GM12892 (cell line): ENCODE measurements around the gene URI1. TPM values are rescaled to one million over a fixed set of nuclear protein-coding genes. Genes with fewer than 3 reads are reported as not detected.
"Not testable (repeated sequence)": the region's sequence is repeated elsewhere in the genome, so short reads cannot be mapped to it uniquely, and the experiment has no call there.

Experiments
- DNase-seq: peaks from one replicate; pipeline ENCODE4 v3.0.0; 2011; ENCODE audit not compliant: insufficient read length
- FAIRE-seq: peaks from 2 replicates; lab custom pipeline; 2011; peaks lifted over from hg19 to GRCh38; lab: Jason Lieb, UNC
- POLR2A ChIP-seq: IDR thresholded peaks from 2 replicates; pipeline ENCODE4 v1.6.1; 2011; ENCODE audit warnings: low read depth, low read length, control low read depth
- POLR2AphosphoS5 ChIP-seq: IDR thresholded peaks from 2 replicates; pipeline ENCODE4 v1.6.1; 2011; ENCODE audit warnings: low read depth, low read length, control low read depth
- TAF1 ChIP-seq: IDR thresholded peaks from 2 replicates; pipeline ENCODE4 v1.6.1; 2011; ENCODE audit warnings: low read depth, mild to moderate bottlenecking, control low read depth, low read length, borderline replicate concordance
- polyA plus RNA-seq: library from polyadenylated mRNA; unstranded; fragments of >200 nt; gene quantifications from one replicate; pipeline ENCODE4 v1.2.1, GENCODE V29; 2012; ENCODE audit warnings: missing spikeins, inconsistent platforms; ENCODE audit not compliant: missing spikeins

The URI1 gene, protein sequence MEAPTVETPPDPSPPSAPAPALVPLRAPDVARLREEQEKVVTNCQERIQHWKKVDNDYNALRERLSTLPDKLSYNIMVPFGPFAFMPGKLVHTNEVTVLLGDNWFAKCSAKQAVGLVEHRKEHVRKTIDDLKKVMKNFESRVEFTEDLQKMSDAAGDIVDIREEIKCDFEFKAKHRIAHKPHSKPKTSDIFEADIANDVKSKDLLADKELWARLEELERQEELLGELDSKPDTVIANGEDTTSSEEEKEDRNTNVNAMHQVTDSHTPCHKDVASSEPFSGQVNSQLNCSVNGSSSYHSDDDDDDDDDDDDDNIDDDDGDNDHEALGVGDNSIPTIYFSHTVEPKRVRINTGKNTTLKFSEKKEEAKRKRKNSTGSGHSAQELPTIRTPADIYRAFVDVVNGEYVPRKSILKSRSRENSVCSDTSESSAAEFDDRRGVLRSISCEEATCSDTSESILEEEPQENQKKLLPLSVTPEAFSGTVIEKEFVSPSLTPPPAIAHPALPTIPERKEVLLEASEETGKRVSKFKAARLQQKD
- 50.5 TPM for polyA plus RNA-seq

DNA sequence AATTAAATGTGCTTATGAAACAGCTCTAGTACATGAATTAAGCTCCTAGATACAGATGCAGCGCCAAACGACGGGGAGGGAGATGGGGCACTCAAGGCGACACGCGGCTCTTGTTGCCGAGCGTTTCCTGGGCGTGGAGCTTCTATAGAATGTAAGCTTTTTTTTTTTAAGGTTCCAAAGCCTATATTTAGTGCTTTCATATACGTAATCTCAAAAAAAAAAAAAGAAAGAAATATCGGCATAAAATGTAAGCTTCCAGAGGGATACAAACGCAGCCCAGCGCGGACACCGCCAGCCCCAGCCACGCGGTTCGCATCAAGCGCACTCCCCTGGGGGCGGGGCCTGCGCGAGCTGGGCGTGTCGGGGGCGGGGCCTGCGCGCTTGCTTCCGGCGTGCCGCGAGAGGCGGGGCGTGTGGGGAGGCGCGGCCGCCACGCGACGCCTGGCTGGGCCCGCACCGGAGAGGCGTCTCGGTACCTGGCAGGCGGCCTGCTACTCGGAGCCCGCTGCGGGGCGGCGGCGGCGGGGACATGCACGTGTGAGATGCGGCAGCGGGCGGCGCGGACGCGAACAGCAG, at the start of gene URI1:
URI1 (plus strand) TSS at position 412 of the 576 bp plus-strand sequence. CDS start 309 bp downstream, outside the sequence.
- peak; percentile 80 for DNase-seq
- TF ChIP-seq POLR2AphosphoS5, result peak; percentile 40; the same call in 1 of the 2 replicates
- peak; percentile 70; the same call in 1 of the 2 replicates for TF ChIP-seq POLR2A
- TF ChIP-seq TAF1, result peak; percentile 30; the same call in 1 of the 2 replicates
- FAIRE-seq, result peak; percentile 94

DNA sequence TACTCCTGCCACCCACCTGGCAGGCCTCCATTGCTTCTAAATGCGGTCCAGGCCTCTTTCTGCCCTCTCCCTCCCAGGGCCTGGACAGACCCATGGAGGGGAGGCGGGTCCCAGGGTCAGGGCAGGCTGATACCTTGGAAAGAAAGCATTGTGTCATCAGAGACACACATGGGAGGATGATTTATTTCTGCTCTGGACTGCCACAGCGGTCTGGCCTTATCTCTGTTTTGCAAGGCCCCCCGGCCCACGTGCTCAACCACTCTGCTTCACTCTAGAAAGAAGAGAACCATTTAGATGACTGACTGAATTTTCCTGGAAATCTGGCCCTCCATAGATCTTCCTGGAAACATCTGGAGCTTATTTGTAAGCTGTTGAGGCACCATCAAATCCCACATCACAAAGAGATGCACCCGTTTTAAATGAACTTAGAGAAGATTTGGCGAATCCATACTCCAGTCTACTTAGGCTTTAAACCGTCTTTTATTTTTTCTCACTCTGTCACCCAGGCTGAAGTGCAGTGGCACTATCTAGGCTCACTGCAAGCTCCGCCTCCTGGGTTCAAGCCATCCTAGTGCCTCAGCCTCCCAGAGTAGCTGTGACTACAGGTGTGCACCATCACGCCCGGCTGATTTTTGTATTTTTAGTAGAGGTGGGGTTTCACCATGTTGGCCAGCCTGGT, 48.3 kb upstream of the URI1 start:
- FAIRE-seq (no peak), DNase-seq (no peak)
- TF ChIP-seq POLR2A (no peak), POLR2AphosphoS5 (no peak), TAF1 (no peak)

DNA sequence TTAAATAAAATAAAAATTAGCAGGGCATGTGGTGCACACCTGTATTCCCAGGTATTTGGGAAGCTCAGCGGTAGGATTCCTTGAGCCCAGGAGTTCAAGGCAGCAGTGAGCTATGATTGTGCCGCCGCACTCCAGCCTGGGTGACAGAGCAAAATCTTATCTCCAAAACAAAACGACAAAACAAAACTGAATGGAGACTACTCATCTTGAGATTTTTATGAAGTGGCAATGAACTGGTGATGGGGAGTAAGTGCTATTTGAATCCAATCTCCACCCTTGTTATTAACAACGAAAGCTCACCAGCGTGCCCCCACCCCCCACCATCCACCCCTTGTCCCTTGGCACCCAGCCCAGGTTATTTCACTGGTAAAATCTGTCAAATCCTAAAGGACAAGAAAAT, 45.2 kb upstream of the URI1 start:
- no peak for FAIRE-seq
- no peak for TF ChIP-seq POLR2A
- no peak for TF ChIP-seq TAF1
- no peak for TF ChIP-seq POLR2AphosphoS5
- DNase-seq, result no peak

DNA sequence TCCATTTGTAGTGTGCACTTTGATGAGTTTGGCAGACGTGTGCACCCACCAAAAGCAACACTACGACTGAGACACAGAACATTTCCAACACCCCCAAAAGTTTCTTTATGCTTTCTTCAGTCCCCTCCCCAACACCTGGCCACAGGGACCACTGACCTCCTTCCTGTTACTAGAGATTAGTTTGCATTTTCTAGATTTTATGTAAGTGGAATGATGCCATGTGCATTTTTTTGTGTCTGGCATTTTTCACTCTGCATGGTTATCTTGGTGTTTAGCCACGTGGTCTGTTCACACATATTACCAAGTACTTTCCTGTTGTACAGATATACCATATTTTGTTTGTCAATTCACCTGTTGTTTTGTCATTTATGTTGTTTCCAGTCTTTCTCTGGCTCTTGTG, 44.6 kb upstream of the URI1 start:
- DNase-seq (no peak), FAIRE-seq (no peak)
- TF ChIP-seq TAF1 (no peak), POLR2AphosphoS5 (no peak), POLR2A (no peak)

DNA sequence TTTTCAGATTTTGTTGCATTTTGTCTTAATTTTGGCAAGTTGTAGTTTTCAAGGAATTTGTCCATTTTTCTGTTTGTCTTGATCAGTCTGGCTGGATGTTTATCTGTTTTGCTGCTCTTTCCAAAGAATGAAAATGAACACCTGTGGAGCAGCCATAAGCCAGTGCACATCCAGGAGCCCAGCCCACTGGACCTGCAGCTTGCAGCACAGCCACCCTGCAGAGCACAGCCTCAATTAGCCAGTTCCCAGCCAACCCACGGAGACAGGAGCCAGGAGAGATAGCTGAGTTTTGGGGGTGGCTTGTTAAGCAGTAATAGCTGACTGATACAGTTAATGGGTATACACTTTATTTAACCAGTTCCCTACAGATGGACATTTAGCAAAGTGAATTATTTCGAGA, 38.0 kb upstream of the URI1 start:
- no peak for DNase-seq
- no peak for FAIRE-seq
- TF ChIP-seq POLR2AphosphoS5 (no peak), POLR2A (no peak), TAF1 (no peak)

DNA sequence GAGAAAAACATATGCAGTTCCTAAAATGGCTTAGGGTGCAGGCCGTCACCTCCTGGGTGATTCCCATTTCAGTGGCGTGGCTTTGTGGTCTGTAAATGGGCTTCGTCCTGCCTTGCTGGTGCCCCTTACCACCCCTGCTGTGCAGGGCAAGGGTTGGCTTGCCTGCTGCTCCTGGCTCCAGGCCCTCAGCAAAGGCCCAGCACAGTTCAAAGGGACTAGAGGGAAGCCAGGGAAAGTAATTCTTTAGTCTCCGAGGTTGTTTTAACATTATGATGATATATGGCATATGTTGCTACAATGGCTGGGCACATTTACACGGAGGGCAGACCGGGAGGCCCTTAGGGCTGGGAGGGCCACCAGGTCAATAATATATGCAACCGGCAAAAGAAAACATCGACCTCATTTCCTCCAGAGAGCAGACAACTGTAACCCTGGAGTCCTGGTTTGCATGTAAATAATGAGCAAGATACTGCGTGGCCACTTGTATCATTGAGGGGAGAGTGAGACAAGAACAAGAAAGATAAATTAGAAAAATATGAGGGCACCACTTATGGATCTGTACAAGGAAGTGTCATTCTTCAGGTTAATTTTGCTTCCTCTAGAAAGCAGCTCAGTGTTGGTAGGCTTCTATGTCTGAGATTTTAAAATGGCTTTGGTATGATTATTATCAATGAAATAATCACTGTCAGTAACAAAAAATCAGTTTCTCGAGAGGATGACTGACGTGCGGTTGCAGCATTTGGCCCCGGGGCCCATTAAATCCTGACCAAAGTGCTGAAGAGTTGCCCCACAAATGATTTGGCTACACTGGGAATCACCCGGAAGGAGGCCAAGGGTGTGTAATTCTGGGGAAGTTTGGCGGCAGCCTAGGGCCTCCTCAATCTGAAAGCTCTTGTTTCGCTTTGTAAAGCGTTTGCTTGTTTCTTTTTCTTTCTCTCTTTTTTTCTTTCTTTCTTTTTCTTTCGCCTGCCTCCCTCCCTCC, 32.8 kb upstream of the URI1 start:
- no peak for TF ChIP-seq POLR2AphosphoS5
- TF ChIP-seq POLR2A, result no peak
- TF ChIP-seq TAF1, result no peak

DNA sequence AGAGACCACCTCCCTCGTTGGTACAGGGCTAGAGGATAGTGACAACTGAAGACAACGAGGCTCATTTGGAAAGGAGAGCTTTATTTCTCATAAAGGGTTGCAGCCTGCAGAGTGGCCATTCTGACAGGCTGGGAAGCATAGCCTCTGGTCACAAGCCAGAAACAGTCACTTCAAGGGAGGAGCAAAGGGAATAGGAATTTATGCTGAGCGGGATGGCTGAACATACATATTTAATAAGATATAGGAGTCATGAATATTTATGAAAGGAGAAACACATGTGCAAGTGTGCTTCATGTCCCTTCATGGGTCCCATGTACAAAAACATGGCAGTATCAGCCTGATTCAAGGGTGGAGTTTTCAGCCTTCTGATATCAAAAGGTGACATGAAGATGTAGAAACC, 27.1 kb upstream of the URI1 start:
- FAIRE-seq (no peak), DNase-seq (no peak)
- no peak for TF ChIP-seq TAF1
- TF ChIP-seq POLR2A, result no peak
- no peak for TF ChIP-seq POLR2AphosphoS5

More for the DNA sequence above, 32.8 kb upstream of the URI1 start:
- FAIRE-seq (no peak), DNase-seq (no peak)

DNA sequence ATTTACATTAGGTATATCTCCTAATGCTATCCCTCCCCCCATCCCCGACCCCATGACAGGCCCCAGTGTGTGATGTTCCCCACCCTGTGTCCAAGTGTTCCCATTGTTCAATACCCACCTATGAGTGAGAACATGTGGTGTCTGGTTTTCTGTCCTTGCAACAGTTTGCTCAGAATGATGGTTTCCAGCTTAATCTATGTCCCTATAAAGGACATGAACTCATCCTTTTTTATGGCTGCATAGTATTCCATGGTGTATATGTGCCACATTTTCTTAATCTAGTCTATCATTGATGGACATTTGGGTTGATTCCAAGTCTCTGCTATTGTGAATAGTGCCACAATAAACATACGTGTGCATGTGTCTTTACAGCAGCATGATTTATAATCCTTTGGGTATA, 26.2 kb upstream of the URI1 start:
- not testable (repeated sequence) for DNase-seq, FAIRE-seq

DNA sequence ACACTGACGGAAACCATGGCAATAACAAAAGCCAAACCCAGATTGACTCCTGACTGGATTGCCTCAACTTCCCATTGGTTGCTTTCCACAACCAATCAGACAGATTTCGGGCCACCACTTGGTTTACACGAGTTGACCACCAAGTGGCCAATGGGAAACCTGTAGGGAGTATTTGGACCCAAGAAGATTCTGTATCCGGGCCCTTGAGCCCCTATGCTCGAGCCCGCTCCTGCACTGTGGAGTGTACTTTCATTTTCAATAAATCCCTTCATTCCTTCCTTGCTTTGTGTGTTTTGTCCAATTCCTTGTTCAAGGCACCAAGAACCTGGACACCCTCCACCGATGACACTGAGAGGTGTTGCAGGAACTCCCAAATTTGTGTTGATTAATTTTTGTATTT, 24.1 kb upstream of the URI1 start:
- FAIRE-seq, result no peak
- TF ChIP-seq POLR2AphosphoS5, result no peak
- no peak for TF ChIP-seq POLR2A
- no peak for TF ChIP-seq TAF1
- DNase-seq, result no peak

DNA sequence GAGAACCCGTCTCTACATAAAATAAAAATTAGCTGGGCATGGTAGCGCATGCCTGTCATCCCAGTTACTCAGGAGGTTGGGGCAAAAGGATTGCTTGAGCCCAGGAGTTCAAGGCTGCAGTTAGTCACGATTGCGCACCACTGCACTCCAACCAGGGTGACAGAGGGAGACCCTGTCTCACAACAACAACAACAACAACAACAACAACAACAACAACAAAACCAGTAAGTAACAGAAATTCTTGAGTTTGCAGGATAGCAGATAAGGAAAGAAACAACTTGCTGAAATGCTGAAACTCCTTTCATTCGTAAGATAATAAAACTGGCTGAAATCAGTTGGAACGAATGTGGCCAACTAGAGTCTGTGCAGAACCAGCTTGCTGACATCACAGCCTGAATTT, 23.1 kb upstream of the URI1 start:
- no peak for DNase-seq
- no peak for FAIRE-seq
- TF ChIP-seq POLR2A, result no peak
- TF ChIP-seq TAF1, result no peak
- no peak for TF ChIP-seq POLR2AphosphoS5

DNA sequence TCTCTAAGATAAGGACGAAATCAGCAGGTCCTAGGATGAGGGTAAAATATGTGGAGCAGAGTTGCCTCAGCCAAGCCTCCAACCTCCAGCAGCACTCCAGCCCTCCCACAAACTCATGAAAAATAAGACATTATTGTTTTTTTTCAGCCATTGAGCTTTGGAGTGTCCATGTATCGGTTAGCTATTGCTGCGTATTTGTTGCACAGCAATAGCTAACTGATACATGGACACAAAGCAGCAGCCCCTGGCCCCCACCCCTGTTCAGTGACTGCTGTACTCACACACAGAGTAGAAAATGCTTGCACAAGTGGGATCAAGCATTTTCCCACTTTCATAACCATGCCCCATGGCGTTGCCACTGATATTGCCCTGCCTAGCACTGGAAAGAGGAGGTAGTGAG, 19.1 kb upstream of the URI1 start:
- DNase-seq (no peak), FAIRE-seq (no peak)
- TF ChIP-seq POLR2A, result no peak
- no peak for TF ChIP-seq POLR2AphosphoS5
- TF ChIP-seq TAF1, result no peak
